Stimulated activated CD4-positive, alpha-beta T cell treated with anti-CD3 and anti-CD28 coated beads, TNF-alpha, amount 100 ng/mL, for 1 hour (primary cell): ENCODE measurements around the gene SLC25A26.

Source experiments
- DNase-seq, 3 donors: peaks; one replicate each; pipeline ENCODE4 v3.0.0-alpha.2; 2020; ENCODE audit warnings: low read depth in 3 of 3, low spot score in 1 of 3

The SLC25A26 gene

DNA sequence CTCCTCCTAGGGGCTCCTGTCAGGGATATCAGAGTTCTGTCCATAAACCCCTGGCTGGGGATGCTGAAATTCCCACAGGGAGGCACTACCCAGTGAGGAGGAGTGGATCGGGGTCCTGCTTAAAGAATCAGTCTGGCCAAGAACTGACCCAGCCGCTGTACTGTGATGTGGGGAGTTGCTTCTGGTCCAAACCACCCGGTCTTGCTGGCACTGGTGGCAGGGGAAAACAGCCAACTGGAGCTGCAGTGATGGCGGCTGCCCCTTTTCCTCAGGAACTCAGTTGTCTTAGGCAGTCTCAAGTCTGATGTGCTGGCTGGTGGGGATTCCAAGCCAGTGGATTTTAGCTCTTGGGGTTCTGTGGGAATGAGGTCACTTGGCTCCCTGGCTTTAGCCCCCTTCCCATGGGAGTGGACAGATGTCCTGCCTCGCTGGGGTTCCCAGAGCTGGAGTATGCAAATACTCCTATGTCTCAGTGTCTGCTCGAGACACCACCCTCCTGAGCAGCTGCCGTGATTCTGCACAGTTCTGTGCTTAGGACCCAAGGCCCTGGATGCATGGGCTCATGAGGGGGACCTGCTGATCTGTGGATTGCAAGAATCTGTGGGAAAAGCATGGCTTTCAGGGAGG is 97.1 kb downstream of the SLC25A26 start:
- DNase-seq: no peak

DNA sequence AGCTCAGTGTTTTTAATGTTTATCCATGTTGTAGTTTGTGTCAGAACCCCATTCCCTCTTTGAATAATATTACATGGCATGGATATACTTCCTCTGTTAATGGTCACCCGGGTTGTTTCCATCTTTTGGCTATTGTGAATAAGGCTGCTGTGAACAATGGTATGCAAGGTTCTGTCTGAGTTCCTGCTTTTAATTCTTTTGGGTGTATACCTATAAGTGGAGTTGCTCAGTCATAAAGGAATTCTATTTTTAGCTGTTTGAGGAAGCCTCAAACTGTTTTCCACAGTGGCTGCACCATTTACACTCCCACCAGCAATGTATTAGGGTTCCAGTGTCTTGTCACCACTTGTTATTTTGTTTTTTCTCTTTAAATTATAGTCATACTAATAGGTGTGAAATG is 99.6 kb downstream of the SLC25A26 start:
- no peak for DNase-seq

DNA sequence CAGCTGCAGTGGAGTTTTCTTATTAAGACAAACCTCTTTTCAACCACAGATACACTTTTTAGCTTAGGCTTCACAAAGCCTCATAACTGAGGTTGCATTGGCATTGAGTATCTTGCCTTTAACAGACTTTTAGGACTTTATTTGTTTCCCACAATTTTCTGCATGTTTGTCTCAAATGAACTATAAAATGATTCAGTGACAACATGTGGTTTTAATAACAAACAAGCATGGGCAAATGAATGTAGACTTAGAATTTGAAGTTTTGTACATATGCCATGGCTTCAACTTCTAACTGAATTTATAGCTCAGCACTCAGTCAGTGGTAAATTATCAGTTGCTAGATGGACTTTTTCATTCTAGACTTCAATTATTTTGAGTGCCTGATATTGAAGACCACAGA is 101.6 kb downstream of the SLC25A26 start:
- DNase-seq: no peak

DNA sequence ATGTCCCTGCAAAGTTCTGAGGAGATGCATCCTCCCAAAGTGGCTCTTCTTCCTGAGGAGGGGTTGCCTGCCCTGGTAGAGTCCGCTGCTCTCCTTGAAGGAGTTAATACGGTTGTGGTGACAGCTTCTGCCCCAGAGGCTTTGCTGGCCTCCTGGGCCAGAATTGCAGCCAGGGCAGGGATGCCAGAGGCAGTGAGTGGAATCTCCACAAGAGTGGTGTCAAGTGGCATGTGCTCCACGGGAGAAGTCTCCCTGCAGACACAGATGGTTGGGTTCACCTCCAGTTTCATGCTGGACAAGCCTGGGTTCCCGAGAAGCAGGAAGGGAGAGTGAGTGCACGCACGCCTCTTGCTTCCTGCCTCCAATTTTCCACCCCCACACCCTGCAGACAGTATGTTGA is 105.5 kb downstream of the SLC25A26 start:
- no peak for DNase-seq

DNA sequence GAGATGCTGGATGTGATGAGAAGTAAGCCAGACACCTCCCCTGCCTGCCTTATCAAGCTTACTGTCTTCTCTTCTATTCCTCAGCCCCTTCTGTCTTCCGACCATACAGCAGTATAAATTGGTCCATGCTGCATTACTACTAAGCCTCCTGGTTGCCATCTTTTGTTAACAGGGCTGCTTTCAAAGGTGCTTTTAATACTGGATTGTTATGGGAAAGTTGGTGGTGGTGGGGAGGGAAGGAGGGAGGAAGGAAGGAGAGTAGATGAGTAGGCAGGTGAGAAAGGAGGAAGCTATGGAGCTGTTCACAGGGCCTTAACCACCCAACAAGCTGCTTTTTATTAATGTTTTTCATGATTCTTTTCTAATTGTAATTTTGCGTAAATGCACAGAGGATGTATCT is 114.9 kb downstream of the SLC25A26 start:
- DNase-seq: no peak

- DNase-seq: no peak
Measured at GRCh38 chr3:66336333-66336766, 115.5 kb downstream of the SLC25A26 start.

GRCh38 chr3:66338927-66339326 is 118.1 kb downstream of the SLC25A26 start:
- DNase-seq: no peak

GRCh38 chr3:66342717-66343356 is 122.0 kb downstream of the SLC25A26 start:
- no peak for DNase-seq

- DNase-seq: no peak
Measured at GRCh38 chr3:66344391-66344811, 123.6 kb downstream of the SLC25A26 start.

DNA sequence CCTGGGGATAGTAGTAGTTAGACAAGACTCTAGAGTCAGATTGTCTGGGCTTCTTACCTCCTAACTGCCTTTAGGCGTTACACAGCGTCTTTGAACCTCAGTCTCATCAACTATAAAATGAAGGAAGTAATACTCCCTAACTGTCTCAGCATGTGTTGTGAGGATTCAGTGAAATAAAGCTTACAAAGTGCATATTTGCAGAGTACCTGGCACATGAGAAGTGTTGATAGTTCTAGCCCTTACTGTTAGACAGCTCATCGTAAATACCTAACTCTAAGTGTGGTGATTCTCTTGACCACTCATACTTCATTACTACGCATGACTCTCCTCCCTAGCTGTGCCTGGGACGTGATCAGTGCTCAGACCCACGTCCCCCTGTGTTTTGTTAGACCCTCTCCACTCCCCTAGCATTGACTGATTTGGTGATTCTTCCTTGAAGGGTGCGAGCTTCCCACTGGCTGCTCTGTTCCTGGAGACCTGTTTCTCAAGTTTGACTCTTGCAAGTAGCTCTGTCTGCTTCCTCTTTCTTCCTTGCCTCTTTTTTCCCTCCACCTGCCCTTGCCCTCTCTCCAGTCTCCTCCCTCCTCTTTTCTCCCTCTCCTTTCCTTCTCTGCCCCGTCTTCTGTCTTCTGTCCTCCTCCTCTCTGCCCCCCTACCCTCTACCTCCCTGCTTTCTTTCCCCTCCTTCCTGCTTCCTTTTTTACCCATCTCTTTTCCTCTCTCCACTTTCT is 124.2 kb downstream of the SLC25A26 start:
- no peak for DNase-seq

DNA sequence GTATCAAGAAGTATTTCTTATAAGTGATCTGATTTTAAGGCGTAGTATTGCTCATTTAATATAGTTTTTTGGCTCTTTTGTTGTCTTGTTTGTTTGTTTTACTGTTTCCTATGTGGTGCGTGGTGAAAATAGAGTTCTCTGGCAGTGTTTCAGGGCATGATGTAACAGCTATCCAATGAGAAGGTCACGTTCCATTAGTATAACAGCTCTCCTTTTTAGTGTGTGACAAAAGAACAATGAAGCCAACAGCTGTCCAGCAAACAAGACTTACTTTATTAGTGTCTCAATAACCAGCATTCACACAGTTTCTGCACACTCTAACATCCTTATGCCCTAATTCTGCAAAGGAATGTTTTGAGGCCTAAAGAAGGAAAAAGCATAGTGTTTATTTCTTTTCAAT is 127.9 kb downstream of the SLC25A26 start:
- DNase-seq: no peak

GRCh38 chr3:66350601-66351000 is 129.8 kb downstream of the SLC25A26 start:
- DNase-seq: no peak

GRCh38 chr3:66353039-66353438 is 132.2 kb downstream of the SLC25A26 start:
- no peak for DNase-seq

DNA sequence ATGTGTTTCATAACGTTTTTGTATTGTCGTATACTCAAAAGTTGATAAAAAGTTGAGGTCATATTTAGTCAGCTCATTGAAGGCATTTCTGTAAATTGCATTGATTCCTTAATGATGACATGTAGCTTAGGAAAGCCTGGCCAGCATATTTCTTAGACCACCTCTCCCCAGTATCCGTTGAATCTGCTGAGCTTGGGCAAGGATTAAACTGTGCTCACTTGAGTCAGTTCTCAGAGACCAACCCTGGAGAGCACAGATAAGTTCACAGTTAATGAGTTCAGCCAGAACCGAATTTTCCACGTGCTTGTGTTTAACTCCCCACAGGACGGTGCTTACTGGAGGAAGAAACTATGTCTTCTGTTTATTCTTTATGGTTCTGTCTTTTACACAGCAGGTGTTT is 132.7 kb downstream of the SLC25A26 start:
- no peak for DNase-seq

GRCh38 chr3:66354001-66354400 is 133.2 kb downstream of the SLC25A26 start:
- no peak for DNase-seq

GRCh38 chr3:66355394-66355793 is 134.6 kb downstream of the SLC25A26 start:
- no peak for DNase-seq

DNA sequence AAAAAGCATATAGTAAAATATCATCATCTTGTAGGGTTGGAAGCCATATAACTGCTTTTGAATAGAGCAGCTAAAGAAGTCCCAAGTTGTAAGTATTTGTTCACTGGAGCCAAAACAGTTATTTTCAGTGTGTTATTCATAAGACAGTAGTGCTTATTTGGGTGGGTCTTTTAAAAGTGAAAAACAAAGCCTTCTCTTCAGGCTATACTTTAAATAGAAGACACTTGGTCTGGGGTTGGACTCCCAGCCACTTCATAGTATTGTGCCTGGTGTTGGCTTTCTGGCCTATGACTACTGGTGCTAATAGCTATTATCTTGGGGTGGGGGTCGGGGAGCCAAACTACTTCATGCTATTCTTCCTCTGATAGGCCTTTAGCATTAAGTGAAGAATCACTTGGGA is 135.2 kb downstream of the SLC25A26 start:
- no peak for DNase-seq

DNA sequence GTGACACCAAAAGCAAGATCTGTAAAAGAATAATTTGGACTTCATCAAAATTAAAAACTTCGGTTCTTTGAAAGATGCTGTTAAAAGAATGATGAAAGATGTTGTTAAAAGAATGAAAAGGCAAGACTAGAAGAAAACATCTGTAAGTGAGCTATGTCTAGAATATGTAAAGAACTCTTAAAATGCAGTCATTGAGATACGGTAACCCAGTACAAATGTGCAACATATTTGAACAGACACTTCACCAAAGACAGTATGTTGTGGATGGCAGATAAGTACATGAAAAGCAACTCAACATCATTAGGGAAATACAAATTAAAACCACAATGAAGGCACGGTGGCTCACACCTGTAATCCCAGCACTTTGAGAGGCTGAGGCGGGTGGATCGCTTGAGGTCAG is 140.6 kb downstream of the SLC25A26 start:
- no peak for DNase-seq

GRCh38 chr3:66362541-66362941 is 141.7 kb downstream of the SLC25A26 start:
- DNase-seq: no peak

GRCh38 chr3:66363148-66363547 is 142.3 kb downstream of the SLC25A26 start:
- no peak for DNase-seq

- no peak for DNase-seq
Measured at GRCh38 chr3:66365080-66365479, 144.3 kb downstream of the SLC25A26 start.

- DNase-seq: no peak
Measured at GRCh38 chr3:66366747-66367146, 145.9 kb downstream of the SLC25A26 start.
